ENCODE results near the gene KCNMA1.

The KCNMA1 gene

DNA sequence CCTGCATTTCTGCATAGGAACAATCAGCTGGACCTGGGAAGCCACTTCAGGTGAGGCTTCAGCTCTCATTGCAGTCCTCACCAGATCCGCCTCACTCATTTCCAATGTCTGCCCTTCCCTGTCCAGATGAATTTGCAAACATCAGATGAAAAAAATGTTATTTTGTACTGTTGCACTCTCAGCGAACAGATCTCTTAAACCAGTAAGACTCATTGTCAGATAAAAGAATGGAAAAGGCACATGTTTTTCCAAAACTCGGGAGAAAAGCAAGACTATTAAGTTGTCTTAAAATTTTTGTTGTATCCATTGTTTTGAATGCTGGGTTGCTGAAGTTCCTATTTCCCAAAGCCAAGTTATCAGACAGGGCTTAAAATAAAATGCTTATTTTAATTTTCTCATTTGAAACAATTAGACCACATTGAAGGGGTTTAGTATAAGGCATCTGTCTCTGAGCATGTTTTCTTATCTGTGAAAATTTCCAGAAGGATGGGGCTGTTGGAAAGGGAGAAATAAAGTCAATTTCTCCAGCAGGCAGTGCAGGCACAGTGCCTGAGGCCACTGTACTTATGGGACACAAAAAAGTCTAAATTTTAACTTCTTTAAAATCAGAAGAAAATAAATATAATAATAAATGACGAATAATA, 396.8 kb downstream of the KCNMA1 start:
- no peak for DNase-seq (ENCODE audit: low read depth)

DNA sequence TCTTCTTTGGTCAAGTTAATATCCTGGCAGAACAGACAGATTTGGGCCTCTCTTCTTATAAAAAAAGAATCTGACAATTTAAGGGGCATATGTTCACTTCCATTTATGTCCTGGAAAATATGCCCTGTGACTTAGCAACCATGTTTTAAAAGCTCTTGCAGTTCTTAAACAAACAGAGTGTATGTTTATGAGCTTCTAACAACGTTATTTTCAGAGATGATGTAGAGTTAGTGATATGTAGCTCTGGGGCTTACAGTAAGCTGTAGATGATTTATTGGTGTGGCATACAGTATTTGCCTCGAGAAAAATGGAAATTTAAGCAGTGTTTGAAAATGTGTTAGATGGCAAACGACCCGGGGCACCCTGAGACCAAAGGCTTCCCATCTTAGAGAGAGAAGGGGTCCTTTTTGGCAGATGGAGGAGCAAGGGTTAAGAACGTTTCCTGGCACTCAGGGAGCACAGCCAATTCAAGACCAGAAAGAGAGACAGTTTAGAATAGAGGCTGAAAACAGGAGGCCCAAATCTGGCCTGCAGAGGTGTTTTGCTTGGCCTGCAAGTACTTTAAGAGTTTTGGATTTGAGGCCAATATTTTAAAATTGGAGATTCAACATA, 397.5 kb downstream of the KCNMA1 start:
- DNase-seq (ENCODE audit: low read depth), result no peak

DNA sequence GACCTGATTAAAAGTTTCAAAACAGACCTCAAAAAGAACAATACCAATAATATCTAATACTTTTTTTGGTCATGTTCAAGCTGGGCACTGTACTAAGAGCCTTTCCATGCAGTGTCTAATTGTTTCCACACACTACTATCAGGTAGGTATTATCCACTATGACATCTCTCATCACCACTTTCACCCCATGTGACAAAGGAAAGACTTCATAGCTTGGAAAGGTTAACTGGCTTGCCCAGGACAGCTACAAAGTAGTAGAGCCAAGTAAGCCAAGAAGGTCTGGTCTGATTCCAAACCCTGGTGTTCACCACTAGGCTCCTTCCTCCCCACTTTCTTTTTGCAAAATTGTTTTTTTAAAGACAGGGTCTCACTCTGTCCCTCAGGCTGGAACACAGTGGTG, 400.5 kb downstream of the KCNMA1 start:
- no peak for DNase-seq (ENCODE audit: low read depth)

DNA sequence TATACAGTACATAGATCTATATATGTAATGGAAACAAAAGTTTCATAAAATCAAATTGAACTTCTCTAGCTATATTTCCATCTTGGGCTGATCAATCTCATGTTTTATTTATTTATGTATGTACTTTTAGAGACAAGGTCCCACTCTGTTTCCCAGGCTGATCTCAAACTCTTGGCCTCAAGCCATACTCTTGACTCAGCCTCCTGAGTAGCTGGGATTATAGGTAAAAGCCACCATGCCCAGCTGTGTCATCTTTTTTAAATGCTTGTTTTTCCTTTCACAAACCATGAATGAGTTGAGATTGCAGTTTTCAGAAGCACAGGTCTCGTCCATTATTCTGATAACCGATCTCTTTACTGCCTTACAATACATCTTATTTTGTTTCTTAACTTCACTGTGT, 400.9 kb downstream of the KCNMA1 start:
- no peak for DNase-seq (ENCODE audit: low read depth)

DNA sequence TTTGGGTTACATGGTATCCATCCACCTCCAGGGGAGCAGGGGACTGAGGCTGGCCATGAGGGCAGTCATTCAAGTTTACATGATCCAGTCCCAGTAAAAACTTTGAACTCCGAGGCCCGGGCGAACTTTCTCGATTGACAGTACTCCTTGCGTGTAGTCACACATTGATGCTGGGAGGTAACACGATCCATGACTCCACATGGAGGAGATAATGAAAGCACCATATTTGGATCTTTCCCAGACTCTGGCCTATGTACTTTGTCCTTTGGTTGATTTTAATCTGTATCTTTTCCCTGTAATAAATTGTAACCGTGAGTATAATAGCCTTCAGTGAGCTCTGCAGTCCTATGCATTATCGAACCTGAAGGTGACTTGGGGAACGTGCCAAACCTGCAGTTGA, 401.6 kb downstream of the KCNMA1 start:
- DNase-seq (ENCODE audit: low read depth), result no peak

DNA sequence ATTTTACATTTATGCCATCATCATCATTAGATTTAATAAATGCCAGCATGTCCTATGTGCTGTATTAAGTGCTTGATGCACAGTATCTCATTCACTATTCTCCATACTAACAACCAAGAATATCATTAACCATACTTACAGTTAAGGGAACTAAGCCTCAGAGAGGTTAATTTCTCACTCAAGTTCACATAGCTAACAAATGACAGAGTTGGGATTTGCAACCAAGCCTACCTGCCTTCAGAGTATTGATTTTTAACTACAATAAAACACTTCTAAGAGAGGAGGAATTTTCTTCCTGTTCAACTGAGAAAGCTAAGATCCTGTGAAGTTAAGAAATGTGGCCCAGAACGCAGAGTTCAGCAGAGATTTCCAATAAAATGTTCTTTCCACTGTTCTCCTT, 403.0 kb downstream of the KCNMA1 start:
- no peak for DNase-seq (ENCODE audit: low read depth)

DNA sequence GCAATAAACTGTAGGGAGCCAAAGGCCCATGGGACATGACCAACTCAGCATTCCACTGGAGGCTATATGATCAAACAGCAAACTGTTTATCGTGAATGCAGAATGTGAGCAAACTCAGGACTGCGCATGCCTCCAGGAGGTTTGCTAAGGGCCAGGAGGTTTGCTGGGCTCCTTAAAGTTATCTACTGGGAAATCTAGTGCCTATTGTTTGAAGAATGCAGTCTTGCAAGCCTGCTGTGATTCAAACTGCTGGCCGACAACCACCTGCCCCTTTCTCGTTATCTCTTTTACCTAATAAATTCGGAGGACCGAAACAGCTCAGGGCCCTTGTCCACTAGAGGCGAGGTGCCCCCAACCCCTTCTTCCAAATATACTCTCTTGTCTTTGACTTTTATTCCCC, 404.1 kb downstream of the KCNMA1 start:
- DNase-seq (ENCODE audit: low read depth), result no peak

DNA sequence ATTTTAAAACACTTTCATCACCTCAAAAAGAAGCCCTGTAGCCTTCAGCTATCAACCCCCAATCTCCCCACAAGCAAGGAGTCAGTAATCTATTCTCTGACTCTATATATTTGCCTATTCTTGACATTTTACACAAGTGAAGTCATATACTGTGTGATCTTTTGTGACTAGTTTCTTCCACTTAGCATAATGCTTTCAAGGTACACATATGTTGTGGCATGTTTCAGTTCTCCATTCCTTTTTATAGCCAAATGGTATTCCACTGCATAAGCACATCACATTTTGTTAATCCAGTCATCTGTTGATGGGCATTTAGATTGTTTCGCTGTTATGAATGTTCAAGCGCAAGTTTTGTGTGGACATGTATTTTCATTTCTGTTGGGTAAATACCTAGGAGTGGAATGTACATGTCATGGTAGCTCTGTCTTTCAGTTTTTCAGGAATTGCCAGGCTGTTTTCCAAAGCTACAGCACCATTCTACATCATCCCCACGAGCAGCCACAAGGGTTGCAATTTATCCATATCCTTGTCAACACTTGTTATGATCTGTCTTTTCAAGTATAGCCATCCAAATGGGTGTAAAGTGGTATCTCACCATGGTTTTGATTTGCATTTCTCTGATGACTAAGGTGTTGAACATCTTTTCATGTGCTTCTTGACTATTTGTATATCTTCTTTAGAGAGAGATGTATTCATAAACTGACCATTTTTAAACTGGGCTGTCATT, 405.6 kb downstream of the KCNMA1 start:
- no peak for DNase-seq (ENCODE audit: low read depth)

DNA sequence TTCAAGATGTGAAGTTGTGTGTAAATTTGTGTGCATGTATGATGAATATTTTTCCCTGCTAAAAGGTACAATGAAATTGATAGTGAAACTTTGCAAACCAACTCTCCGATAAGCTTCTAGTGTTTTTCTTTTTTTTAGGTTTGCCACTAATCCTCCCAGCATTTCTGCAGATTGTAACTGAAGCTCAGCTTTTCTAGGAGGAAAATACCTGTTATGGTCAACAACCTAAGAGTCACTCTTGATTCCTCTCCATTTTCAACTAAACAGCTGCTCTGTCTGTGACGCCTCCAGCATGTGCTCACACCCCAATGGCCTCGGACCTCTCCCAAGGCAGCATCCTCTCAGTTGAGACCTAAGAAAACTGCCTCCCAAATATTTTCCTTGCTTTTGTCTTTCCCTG, 406.2 kb downstream of the KCNMA1 start:
- no peak for DNase-seq (ENCODE audit: low read depth)

DNA sequence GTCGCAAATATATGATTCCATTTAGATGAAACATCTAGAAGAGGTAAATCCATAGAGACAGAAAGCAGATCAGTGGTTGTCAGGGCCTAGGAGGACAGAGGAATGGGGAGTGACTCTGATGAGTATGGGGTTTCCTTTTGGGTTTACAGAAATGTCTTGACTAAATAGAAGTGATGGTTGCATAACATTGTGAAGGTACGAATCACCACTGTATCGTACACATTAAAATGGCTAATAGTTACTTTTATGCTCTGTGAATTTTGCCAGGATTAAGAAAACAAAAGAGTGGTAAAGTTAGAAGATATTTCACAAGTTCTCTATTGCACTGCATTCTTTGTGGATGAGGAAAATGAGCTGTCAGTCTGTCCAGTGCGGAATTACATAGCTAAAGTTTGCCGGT, 407.4 kb downstream of the KCNMA1 start:
- no peak for DNase-seq (ENCODE audit: low read depth)

DNA sequence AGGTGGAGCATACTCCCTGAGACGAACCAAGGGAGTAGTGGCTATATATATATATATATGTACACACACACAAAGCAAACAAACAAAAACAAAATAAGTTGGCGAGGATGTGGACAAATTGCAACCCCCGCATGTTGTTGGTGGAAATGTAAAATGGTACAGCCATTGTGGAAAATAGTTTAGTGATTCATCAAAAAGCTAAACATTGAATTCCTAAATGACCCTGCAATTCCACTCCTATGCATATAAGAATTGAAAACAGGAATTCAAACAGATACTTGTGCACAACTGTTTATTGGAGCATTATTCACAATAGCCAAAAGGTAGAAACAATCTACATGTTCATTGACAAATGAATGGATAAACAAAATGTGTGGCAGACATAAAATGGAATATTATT, 407.9 kb downstream of the KCNMA1 start:
- no peak for DNase-seq (ENCODE audit: low read depth)

DNA sequence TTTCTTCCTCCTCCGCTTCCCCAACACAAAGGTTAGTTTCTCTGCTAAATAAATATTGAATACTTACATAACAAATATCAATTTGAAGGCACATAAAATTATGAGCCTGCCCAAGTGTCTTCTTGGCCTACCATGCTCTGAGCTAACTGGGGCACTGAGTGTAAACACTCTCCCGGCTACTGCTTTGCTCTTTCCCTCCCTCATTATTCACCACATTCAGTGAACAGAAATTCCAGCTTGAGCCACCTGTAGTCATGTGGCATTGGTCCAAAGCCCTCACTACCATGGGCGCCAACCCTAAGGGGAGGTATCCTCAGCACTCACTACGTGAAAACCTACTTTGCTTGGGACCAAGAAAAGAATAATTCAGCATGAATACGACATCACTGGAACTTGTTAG, 409.0 kb downstream of the KCNMA1 start:
- DNase-seq (ENCODE audit: low read depth), result no peak

DNA sequence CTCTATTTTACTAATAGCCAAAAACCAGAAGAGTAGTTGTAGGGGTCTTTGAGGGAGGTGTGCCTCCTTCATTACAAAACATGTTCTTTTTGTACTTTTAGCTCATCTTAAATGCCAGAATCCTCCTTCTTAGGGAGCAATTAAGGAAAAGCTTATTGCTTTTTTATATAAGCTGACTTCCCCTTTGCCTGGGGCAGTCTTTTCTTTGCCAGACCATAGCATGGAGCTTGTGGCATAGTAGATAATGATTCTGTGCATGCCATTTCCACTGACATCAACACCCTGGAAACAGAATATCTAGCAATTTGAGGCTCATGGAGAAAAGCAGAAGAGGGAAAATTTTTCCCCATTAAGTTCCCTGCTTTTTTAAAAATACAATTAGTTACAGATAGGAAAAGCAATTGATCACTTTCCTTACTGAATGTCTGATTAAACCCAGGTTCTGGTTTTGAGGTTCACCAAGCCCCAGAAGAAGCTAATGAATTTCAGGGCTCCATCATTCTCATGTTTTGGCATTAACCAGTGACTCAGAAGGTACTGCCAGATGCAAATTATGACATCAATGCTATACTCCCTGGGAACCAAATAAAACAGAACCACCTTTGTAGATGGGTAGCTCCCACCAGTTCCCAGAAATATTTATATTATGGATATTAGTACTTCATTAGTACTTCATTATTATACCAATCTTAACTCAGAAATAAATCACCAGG, 410.6 kb downstream of the KCNMA1 start:
- DNase-seq (ENCODE audit: low read depth), result no peak

DNA sequence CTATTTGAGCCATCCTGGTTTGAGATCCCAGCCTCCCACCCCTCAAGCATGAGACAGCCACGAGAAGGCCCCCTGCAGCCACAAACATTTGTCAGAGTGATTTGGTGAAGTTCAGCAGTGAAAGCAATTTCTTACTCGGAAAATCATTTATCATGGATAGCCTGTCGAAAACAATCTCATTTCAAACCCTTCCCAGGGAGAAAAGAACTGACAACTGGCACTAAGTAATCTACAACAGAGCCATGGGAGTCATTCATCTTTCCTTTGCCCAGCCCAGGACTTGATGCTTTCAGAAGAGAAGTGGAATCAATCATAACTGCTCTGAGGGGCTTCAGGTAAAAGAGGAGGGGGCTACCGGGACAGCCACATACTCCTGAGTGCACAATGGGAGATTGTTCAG, 411.2 kb downstream of the KCNMA1 start:
- no peak for DNase-seq (ENCODE audit: low read depth)

DNA sequence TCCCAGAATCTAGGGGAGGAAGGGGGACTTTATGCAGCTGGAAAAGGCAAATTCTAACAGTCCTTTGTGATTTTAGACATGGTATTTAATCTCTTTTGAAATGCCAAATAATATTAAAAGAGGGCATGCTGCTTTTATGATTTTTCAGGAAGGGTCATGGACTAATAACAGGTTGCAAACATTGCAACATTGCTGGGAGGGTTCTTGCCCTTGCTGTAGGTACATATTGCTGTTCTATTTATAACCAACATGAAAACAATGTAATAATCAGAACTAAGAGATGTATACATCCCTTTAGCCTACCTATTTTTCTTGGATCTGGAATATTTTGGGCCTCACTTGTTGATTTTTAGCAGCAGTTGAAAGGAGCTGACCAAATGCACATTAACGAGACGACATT, 411.6 kb downstream of the KCNMA1 start:
- DNase-seq (ENCODE audit: low read depth), result no peak

DNA sequence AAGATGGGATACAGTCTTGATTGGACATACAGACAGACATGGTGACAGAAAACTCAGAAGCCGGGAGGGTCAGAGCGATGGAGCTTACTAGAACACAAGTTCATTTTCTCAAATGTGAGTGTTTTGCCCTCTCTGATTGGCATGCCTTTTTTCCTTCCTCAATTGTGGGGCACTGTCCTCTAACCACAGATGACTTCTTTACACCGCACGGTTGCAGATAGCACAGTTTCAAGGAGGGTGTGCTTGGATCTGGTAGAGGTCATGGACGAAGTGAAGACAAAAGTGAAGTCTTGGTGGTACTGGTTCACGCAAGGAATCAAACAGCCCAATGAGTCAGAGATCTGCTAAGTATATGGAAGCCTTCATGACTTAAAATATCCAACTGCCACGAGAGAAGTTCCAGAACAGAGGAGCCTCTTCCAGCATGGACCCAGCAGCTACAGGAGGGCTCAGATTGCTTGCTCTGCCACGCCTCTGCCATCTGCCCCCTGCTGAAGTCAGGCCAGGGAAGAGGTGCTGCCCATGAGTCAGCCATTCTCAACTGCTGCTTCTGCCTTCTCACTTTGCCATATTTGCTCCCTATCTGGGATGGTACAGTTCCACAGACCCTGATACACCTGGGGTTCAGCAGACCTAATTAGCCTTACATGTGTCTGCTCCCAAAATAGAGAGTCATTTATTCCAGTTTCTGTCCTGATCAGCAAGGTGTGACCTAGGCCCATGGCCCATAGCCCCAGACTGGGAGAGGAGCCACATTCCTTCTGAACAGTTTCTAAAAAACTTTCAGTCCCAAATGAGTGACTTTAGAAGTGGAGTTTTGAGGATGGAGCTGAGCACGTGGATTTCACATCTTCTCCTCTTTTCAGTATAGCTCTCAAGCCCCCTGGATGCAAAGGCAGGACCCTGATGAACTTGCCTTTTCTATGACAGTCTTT, 413.8 kb downstream of the KCNMA1 start:
- no peak for DNase-seq (ENCODE audit: low read depth)

DNA sequence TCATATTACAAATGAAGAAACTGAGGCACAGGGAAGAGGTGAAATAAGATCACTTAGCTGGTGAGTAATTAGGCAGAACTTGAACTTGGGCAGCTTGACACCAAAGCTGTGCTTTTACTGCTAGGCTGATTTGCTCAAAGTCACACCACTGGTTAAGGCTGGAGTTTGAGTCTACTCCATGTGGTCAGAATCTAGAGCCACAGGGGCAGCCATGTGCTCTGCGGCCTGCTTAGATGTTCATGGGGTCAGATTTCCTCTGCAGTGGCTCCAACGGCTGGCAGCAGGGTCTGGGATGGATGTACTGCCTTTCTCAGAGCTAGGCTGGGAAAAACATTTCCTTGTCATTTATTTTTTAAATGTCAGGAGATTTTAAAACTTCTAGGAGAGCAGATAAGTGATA, 417.5 kb downstream of the KCNMA1 start:
- no peak for DNase-seq (ENCODE audit: low read depth)

DNA sequence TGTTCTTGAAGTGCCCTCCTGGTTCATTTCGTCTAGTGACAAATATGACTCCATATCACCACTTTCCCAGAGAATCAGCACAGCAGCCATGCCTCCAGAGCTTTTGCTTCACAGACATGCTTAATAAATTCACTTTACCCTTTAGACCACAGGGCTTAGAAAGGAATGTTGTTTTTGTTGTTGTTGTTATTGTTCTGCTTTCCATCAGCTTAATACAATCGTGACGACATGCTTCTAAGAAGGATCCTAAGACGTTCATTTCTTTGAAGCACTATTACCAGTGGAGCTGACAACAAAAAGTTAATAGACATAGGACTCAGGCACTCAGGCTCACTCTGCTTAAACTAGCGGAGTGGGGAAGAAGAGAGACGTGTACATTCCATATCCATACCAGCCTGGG, 418.6 kb downstream of the KCNMA1 start:
- DNase-seq (ENCODE audit: low read depth), result no peak

DNA sequence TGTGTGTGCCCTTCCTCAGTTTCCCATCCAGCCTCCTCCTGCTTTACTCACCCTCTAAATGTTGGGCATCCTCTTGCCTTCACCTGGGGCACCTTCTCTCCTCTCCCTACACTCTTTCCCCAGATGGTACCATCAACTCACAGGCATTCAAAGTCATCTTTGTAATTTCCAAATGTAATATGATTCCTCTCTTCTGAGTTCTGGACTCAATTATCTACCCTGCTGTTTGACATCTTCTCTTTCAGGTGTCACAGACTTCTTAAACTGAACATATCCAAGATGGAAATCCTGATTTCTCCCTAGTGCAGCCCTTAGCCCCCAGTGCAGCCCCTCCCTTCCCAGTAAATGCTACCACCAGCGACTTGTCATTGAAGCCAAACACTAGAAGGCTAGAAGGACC, 422.8 kb downstream of the KCNMA1 start:
- DNase-seq (ENCODE audit: low read depth), result no peak

DNA sequence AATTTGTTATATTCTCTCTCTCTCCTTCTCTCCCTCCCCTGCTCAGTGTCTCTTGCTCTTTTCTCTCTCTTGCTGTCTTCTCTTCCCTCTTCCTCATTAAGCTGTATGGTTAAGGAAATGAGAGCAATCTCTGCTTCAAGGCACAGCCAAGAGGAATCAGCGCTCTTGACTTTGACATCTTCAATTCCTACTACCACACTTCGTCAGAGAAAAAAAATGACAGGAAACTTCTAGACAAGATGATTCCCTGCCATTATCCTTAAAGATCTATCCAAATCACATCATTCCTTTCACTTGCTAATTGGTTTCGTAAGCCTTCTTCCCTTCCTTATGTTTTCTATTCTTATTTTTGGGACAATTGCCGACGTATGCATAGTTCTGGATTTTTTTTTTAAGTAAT, 425.0 kb downstream of the KCNMA1 start:
- DNase-seq (ENCODE audit: low read depth), result no peak

DNA sequence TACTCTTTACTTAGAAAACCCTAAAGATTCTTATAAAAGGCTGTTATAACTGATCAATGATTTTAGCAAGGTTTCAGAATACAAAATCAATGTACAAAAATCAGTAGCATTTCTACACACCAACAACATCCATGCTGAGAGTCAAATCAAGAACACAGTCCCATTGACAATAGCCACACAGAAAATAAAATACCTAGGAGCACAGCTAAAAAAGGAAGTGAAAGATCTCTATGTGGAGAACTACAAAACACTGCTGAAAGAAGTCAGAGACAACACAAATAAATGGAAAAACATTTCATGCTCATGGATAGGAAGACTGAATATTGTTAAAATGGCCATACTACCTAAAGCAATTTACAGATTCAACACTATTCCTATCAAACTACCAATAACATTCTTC, 427.0 kb downstream of the KCNMA1 start:
- no peak for DNase-seq (ENCODE audit: low read depth)

DNA sequence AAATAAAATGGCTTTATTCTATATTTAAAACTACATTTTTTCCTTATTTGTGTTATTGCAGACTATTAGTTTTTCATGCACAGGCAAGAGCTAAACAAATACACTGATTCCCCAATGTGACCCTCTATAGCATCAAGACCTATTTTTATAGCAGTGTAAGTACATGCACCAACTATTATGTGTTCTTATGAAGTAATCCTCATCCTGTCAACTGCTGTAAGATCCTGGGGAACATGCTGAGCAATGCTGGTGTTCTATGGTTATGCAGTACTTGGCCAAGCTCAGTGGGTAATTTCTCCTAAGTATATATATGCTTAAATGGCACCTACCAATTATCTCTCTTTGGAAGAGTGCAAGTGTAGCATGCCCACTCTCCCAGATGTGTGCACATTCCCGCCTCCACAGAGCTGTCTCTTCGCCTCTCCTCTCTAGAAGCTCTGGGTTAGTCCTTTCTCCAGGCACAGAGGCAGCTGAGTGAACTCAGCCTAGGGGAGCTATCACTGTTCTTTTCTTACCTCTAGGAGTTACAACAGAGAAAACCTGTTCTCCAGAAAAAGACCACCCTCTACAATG, 428.8 kb downstream of the KCNMA1 start:
- no peak for DNase-seq (ENCODE audit: low read depth)

All from stimulated activated CD8-positive, alpha-beta memory T cell treated with anti-CD3 and anti-CD28 coated beads, Interleukin-12 subunit alpha, Interleukin-12 subunit beta, amount 100 ng/mL, for 1 hour (primary cell).